Thoracic aorta (tissue), 2 donors: ENCODE data around the gene SHOC1. TPM values are rescaled to one million over a fixed set of nuclear protein-coding genes. Genes with fewer than 3 reads are reported as not detected.

Experiments used
- ATAC-seq: fragments of 150-250 bp; one replicate; pipeline ENCODE4 v1.8.0; 2017; ENCODE audit warnings: low read depth; ENCODE audit not compliant: insufficient number of reproducible peaks, low FRiP score
- DNase-seq: peaks from one replicate; pipeline ENCODE4 v3.0.0-alpha.2; 2020; ENCODE audit warnings: low spot score
- H3K27ac ChIP-seq, 2 donors: fragments of 200-600 bp; sonication (generic); 1 replicate in 1 of 2; 2 replicates in 1 of 2; pipeline ENCODE4 v1.5.1; 2016; ENCODE audit warnings: mild to moderate bottlenecking in 2 of 2, moderate library complexity in 2 of 2
- H3K27me3 ChIP-seq: fragments of 200-600 bp; sonication (generic); replicated peaks from 2 replicates; pipeline ENCODE4 v1.6.0; 2016; ENCODE audit warnings: mild to moderate bottlenecking; ENCODE audit not compliant: insufficient read depth
- H3K36me3 ChIP-seq: fragments of 200-600 bp; sonication (generic); one replicate; pipeline ENCODE4 v1.5.1; 2016
- H3K4me1 ChIP-seq, 2 donors: fragments of 200-600 bp; sonication (generic); 1 replicate in 1 of 2; 2 replicates in 1 of 2; pipeline versions ENCODE4 v1.5.1 to v1.6.0; 2016; ENCODE audit warnings: low read depth in 2 of 2, mild to moderate bottlenecking in 1 of 2; ENCODE audit not compliant: control insufficient read depth in 1 of 2
- H3K4me3 ChIP-seq: fragments of 200-600 bp; sonication (generic); 2 replicates; pipeline ENCODE4 v1.5.1; 2016; ENCODE audit warnings: mild to moderate bottlenecking
- H3K9me3 ChIP-seq: fragments of 200-600 bp; sonication (generic); 2 replicates; pipeline ENCODE4 v1.5.1; 2016
- total RNA-seq, 2 donors: library from RNA; depleted of rRNA; stranded (reverse); fragments of >200 nt; gene quantifications; one replicate each; pipeline versions ENCODE4 v1.1.0 to v1.2.3, GENCODE V29; 2016
- TF ChIP-seq, protein P1 (sequence below): fragments of 200-600 bp; sonication (generic); IDR thresholded peaks from one replicate; pipeline ENCODE4 v1.5.1; 2019; ENCODE audit warnings: antibody characterized with exemption

The SHOC1 gene
- total RNA-seq, result not detected

- no peak within 1 kb of the TSS for H3K27ac ChIP-seq
- no peaks in the 10 kb centered on the region for H3K36me3 ChIP-seq
- H3K4me3 ChIP-seq, result no peak within 1 kb of the TSS
- TF ChIP-seq, protein P1, sequence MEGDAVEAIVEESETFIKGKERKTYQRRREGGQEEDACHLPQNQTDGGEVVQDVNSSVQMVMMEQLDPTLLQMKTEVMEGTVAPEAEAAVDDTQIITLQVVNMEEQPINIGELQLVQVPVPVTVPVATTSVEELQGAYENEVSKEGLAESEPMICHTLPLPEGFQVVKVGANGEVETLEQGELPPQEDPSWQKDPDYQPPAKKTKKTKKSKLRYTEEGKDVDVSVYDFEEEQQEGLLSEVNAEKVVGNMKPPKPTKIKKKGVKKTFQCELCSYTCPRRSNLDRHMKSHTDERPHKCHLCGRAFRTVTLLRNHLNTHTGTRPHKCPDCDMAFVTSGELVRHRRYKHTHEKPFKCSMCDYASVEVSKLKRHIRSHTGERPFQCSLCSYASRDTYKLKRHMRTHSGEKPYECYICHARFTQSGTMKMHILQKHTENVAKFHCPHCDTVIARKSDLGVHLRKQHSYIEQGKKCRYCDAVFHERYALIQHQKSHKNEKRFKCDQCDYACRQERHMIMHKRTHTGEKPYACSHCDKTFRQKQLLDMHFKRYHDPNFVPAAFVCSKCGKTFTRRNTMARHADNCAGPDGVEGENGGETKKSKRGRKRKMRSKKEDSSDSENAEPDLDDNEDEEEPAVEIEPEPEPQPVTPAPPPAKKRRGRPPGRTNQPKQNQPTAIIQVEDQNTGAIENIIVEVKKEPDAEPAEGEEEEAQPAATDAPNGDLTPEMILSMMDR, result no peak
- no peaks in the 10 kb centered on the region for H3K4me1 ChIP-seq
- H3K9me3 ChIP-seq, result no peaks in the 10 kb centered on the region
- DNase-seq (no peak), ATAC-seq (no peak)
- H3K27me3 ChIP-seq, result no peaks in the 10 kb centered on the region
Observed at GRCh38 chr9:111794835-111795556, at the start of gene SHOC1. TSS of gene SHOC1 (minus strand) at chr9:111794937. CDS start at chr9:111791418, 3,519 bp downstream.

- DNase-seq (no peak), ATAC-seq (no peak)
- no peak overlapping the region for H3K4me3 ChIP-seq
- TF ChIP-seq, protein P1, result no peak
- H3K4me1 ChIP-seq, result no peaks in the 10 kb centered on the region
- no peaks in the 10 kb centered on the region for H3K27me3 ChIP-seq
- H3K27ac ChIP-seq, result no peak overlapping the region
- H3K9me3 ChIP-seq, result no peaks in the 10 kb centered on the region
- H3K36me3 ChIP-seq, result no peaks in the 10 kb centered on the region
Observed at GRCh38 chr9:111843971-111844370, 49.2 kb upstream of the SHOC1 start.

GRCh38 chr9:111842313-111842712 lies 47.6 kb upstream of the SHOC1 start:
- DNase-seq (no peak), ATAC-seq (no peak)
- H3K9me3 ChIP-seq, result no peaks in the 10 kb centered on the region
- no peaks in the 10 kb centered on the region for H3K36me3 ChIP-seq
- H3K27me3 ChIP-seq, result no peaks in the 10 kb centered on the region
- TF ChIP-seq, protein P1, result no peak
- no peaks in the 10 kb centered on the region for H3K4me1 ChIP-seq
- H3K4me3 ChIP-seq, result no peak overlapping the region
- H3K27ac ChIP-seq, result no peak overlapping the region

GRCh38 chr9:111840442-111840841 lies 45.7 kb upstream of the SHOC1 start:
- Histone ChIP-seq H3K4me1 (no peaks in the 10 kb centered on the region), H3K36me3 (no peaks in the 10 kb centered on the region), H3K9me3 (no peaks in the 10 kb centered on the region), H3K27ac (no peak overlapping the region), H3K4me3 (no peak overlapping the region), H3K27me3 (no peaks in the 10 kb centered on the region)
- ATAC-seq, result no peak
- TF ChIP-seq, protein P1, result no peak
- DNase-seq, result no peak

DNA sequence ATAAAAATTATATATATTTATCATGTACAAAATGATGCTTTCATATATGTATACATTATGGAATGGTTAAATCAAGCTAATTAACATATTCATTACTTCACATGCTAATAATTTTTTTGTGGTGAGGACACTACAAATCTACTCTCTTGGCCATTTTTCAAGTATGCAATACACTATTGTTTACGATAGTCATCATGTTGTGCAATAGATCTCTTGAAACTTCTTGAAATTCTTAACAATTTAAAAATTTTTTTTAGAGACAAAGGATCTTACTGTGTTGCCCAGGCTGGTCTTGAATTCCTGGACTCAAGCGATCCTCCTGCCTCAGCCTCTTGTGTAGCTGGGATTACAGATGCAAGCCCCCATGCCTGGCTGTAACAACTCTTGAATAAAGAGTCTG lies 45.2 kb upstream of the SHOC1 start:
- ATAC-seq, result no peak
- TF ChIP-seq, protein P1, result no peak
- no peak overlapping the region for H3K27ac ChIP-seq
- H3K27me3 ChIP-seq, result no peaks in the 10 kb centered on the region
- DNase-seq, result no peak
- no peaks in the 10 kb centered on the region for H3K9me3 ChIP-seq
- no peaks in the 10 kb centered on the region for H3K36me3 ChIP-seq
- no peaks in the 10 kb centered on the region for H3K4me1 ChIP-seq
- H3K4me3 ChIP-seq, result no peak overlapping the region
